NCI-H146 treated with DMSO at 0.1 percent for 48 hours (cell line): Measurements from ENCODE around the gene CDC42BPG.

Experiments used
- DNase-seq: peaks from one replicate; lab custom pipeline; 2025; ENCODE audit not compliant: unreplicated experiment; lab: John Stamatoyannopoulos, UW

Gene CDC42BPG, protein sequence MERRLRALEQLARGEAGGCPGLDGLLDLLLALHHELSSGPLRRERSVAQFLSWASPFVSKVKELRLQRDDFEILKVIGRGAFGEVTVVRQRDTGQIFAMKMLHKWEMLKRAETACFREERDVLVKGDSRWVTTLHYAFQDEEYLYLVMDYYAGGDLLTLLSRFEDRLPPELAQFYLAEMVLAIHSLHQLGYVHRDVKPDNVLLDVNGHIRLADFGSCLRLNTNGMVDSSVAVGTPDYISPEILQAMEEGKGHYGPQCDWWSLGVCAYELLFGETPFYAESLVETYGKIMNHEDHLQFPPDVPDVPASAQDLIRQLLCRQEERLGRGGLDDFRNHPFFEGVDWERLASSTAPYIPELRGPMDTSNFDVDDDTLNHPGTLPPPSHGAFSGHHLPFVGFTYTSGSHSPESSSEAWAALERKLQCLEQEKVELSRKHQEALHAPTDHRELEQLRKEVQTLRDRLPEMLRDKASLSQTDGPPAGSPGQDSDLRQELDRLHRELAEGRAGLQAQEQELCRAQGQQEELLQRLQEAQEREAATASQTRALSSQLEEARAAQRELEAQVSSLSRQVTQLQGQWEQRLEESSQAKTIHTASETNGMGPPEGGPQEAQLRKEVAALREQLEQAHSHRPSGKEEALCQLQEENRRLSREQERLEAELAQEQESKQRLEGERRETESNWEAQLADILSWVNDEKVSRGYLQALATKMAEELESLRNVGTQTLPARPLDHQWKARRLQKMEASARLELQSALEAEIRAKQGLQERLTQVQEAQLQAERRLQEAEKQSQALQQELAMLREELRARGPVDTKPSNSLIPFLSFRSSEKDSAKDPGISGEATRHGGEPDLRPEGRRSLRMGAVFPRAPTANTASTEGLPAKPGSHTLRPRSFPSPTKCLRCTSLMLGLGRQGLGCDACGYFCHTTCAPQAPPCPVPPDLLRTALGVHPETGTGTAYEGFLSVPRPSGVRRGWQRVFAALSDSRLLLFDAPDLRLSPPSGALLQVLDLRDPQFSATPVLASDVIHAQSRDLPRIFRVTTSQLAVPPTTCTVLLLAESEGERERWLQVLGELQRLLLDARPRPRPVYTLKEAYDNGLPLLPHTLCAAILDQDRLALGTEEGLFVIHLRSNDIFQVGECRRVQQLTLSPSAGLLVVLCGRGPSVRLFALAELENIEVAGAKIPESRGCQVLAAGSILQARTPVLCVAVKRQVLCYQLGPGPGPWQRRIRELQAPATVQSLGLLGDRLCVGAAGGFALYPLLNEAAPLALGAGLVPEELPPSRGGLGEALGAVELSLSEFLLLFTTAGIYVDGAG (N-terminal part only)

GRCh38 chr11:64844330-64845128 is at the start of gene CDC42BPG:
TSS of gene CDC42BPG (minus strand) at chr11:64844653. CDS start at chr11:64844569, 84 bp downstream.
- peak; percentile 63 for DNase-seq

GRCh38 chr11:64893194-64894069 is 49.0 kb upstream of the CDC42BPG start:
- no peak for DNase-seq

DNA sequence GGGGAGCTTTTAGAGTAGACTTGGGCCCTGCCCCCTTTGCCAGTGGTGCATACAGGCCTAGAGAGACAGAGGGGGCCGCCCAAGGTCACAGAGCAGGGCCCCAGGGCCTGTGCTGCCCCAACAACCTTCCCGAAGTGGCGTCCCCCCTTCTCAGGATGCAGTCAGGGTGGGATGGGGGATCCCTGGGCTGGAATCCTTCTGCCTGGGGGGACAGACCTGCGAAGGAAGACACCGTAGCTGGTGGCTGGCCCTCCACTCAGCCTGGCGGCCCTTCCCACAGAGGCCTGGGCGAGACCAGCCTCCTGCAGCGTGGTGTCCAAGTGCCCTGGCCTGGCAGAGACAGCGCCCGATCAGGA is 48.4 kb upstream of the CDC42BPG start:
- no peak for DNase-seq

- no peak for DNase-seq
Measured at GRCh38 chr11:64892411-64892831, 48.0 kb upstream of the CDC42BPG start.

GRCh38 chr11:64891880-64892279 is 47.4 kb upstream of the CDC42BPG start:
- no peak for DNase-seq

DNA sequence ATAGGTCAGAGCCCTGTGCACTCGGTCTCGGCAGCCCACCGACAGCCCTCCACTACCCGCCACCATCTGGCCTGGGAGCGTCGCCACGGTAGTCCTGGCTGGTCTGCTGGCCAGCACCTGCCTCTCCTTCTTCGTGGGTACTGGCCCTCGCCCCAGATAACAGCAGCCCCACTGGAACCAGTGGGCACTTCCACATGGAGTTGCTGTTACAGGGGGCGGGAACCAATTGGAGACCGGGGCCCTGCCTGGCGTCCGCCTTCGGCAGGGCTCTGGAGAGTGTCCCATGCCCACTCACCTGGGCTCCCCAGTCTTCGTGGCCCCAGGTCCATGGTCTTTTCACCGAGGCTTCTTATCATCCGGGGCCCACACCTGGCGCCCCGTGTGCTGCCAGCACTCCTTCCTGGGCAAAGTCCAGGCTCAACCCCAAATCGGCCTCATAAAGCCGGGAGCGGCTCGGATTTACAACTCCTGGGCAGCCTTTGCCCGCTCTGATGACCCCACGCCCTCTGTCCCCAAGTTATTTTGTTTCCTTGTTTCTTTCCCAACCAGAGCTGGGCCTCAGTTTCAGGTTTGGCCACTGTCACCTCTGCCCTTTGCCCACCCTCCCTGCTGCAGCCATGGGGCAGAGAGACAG is 46.9 kb upstream of the CDC42BPG start:
- no peak for DNase-seq

DNA sequence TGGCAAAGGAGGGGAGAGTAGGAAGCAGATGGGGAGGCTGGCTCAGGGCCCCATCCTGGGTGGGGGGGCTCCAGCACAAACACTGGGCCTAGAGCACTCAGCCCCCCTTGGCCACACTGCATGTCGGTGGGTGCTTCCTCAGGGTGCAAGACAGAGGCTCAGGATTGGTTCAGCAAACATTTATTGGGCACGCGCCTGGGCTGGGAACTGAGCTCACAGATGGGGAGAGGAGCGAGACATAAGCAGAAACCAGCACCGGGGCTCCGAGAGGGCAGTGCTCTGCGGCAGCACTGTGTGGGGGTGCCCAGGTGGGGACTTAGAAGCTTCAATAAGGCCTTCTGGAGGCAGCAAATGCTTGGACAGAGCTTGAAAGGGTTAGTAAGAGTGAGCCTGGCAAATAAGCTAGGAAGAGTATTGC is 46.1 kb upstream of the CDC42BPG start:
- no peak for DNase-seq

DNA sequence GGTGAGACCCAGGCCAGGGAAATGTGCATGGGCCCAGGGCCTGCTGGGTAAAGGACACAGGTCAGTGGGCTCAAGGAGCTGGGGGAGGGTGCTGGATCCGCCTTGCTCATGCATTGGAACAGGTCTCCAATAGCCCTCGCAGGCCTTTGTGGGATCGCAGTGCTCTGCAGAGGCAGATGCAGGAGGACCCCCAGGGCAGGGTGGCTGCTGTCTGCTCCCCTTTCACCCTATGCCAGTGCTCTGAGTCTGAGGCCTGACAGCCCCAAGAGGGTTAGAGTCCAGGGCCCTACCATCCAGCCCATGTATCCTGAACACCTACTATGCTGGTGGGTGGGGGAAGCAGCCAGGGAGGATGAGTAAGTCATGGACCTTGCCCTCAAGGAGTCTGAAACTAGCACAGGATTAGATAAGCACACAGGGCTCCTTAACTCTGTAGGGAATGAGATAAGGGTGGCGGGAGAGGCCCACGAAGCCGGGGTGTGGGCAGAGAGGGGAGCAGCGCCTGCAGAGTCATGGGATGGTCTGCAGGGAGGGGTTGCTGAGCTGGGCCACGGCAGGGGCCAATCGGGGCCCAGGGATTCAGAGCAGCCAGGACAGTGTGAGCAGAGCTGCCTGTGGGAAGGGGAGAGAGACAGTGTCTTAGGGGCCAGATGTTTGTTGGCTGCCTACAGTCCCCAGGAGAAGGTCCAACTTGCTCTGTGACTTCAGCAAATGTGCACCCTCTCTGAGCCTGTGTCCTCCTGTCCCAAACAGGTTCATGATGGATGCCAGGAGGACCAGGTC is 44.5 kb upstream of the CDC42BPG start:
- DNase-seq: no peak

GRCh38 chr11:64888406-64888728 is 43.9 kb upstream of the CDC42BPG start:
- no peak for DNase-seq

DNA sequence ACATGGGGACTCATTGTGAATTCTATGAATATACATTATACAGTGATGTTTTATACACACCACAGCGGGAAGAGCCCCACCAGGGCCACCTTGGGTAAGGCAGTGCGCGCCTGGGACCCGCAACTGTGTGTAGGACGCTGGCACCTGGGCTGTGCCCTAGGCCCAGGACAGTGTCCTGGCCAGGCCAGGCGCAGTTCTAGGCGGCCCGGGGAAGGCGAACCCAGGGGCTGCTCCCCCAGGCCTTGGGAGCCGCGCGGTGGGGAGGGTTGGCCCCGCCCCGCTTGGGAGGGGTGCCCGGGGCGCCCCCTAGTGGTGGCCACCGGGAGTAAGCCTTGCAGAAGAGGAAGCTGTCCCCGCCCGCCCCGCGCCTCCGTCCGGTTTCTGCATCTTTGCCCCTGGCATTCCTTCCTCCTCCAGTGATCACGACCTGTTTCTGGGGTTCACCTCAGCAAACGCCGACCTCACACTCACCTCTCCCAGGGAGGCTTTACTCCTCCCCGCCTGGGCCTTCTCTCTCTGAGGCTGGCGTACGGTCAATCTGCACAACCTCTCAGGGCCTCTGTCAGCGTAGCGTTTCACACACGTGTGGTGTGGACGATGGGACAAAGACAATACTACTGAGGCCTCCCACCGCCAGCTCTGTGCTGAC is 43.4 kb upstream of the CDC42BPG start:
- peak; percentile 46 for DNase-seq

DNA sequence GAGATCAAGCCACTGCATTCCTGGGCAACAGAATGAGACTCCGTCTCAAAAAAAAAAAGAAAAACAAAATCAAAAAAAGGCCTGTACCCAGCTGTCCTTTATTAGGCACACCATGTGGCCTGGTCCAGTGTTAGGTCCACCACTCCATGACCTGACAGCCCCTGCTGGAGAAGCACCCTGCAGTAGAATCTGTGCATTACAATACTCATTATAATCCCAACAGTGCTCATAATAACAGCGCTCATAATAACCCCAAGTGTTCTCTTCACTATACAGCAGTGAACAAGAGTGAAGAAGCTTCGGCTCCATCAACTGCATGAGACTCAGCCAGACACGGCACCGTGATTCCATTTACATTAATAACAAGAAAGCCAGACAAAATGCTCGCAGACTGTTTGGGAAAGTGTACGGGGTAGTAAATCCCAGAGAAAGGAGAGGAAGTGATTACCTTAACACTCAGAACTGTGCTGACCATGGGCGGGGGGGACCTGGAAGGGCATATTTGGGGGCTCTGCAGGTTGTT is 42.8 kb upstream of the CDC42BPG start:
- DNase-seq: no peak

GRCh38 chr11:64885367-64886286 is 41.2 kb upstream of the CDC42BPG start:
- DNase-seq: no peak

- no peak for DNase-seq
Measured at GRCh38 chr11:64884019-64884418, 39.6 kb upstream of the CDC42BPG start.

DNA sequence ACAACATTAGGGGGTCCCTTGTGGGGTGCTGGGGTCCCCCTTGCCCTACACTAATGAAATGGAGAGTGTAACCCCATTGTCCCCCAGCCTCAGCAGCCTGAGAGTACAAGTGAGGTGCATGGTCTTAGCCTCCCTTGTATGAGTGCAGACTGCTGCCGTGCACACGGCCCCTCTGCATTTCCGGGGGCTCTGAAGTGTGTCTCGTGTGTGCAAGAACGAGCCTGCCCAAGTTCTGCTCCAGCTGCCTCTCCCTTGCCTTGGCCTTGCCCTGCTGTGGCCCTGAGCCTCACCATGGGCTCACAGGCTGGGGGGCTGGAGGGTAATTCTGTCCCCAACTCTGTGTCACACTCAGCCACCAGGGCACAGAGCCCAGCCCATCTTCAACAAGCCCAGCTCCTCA is 39.1 kb upstream of the CDC42BPG start:
- no peak for DNase-seq

GRCh38 chr11:64882243-64882642 is 37.8 kb upstream of the CDC42BPG start:
- no peak for DNase-seq

- DNase-seq: no peak
Measured at GRCh38 chr11:64881476-64881875, 37.0 kb upstream of the CDC42BPG start.
